Ovary (tissue), 3 donors: ENCODE results near the gene UBR4.

Experiments used
- EP300 ChIP-seq: sonication (generic); formaldehyde crosslinking; IDR thresholded peaks from one replicate; pipeline ENCODE4 v1.6.1; 2017; ENCODE audit warnings: antibody characterized with exemption
- TF ChIP-seq, protein P1 (sequence below), 3 donors: fragments of 450-650 bp in 2 of 3; fragments of 200-600 bp in 1 of 3; IDR thresholded peaks; one replicate each; pipeline versions ENCODE4 v1.5.1 to v1.8.0; 2016 to 2022; ENCODE audit warnings: antibody characterized with exemption in 3 of 3, mild to moderate bottlenecking in 1 of 3
- donor health status: DM: no; HTN: no; CAD: no.

DNA sequence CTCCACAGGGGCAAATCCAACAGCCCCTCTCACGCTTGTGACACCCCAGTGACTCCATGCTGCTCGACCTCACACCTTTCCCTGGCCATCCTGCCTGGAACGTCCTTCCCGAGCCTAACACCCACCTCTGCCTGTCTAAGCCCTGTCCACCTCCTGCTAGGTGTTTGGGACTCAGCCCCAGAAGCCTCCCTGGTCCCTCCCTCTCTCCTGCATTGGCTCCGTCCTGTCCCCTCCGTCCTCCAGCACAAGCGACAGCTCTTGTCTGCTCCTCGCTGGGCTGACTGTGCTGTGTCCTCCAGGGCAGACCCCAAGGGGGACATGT, 151.6 kb downstream of the UBR4 start:
- TF ChIP-seq EP300, result no peak
- TF ChIP-seq, protein P1, sequence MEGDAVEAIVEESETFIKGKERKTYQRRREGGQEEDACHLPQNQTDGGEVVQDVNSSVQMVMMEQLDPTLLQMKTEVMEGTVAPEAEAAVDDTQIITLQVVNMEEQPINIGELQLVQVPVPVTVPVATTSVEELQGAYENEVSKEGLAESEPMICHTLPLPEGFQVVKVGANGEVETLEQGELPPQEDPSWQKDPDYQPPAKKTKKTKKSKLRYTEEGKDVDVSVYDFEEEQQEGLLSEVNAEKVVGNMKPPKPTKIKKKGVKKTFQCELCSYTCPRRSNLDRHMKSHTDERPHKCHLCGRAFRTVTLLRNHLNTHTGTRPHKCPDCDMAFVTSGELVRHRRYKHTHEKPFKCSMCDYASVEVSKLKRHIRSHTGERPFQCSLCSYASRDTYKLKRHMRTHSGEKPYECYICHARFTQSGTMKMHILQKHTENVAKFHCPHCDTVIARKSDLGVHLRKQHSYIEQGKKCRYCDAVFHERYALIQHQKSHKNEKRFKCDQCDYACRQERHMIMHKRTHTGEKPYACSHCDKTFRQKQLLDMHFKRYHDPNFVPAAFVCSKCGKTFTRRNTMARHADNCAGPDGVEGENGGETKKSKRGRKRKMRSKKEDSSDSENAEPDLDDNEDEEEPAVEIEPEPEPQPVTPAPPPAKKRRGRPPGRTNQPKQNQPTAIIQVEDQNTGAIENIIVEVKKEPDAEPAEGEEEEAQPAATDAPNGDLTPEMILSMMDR (IDR thresholded peaks at IDR 0.05), result no peak
